Small intestine (tissue), 7 donors: ENCODE results near the gene PRXL2A. TPM values are rescaled to one million over a fixed set of nuclear protein-coding genes. Genes with fewer than 3 reads are reported as not detected.

Experiments used
- DNase-seq, 2 donors: peaks; one replicate each; pipeline versions ENCODE4 v3.0.0 to v3.0.0-alpha.2; 2013
- FAIRE-seq: peaks from 2 replicates; lab custom pipeline; 2012; peaks lifted over from hg19 to GRCh38; lab: Jason Lieb, UNC
- H3K27ac ChIP-seq, 3 donors: one replicate each; pipeline ENCODE4 v1.5.1; 2013; ENCODE audit warnings: low read length in 2 of 3, mild to moderate bottlenecking in 2 of 3, control low read depth in 1 of 3, inconsistent platforms in 1 of 3, low read depth in 1 of 3, moderate library complexity in 1 of 3
- H3K27me3 ChIP-seq, 3 donors: one replicate each; pipeline ENCODE4 v1.6.1; 2013; ENCODE audit warnings: low read length in 3 of 3, inconsistent platforms in 1 of 3; ENCODE audit not compliant: control insufficient read depth in 3 of 3, insufficient read depth in 3 of 3
- H3K36me3 ChIP-seq, 3 donors: one replicate each; pipeline ENCODE4 v1.6.1; 2013; ENCODE audit warnings: low read length in 3 of 3, inconsistent platforms in 1 of 3, low read depth in 1 of 3, mild to moderate bottlenecking in 1 of 3, moderate library complexity in 1 of 3; ENCODE audit not compliant: control insufficient read depth in 3 of 3, insufficient read depth in 2 of 3
- H3K4me1 ChIP-seq, 3 donors: one replicate each; pipeline ENCODE4 v1.6.1; 2013; ENCODE audit warnings: low read length in 2 of 3, inconsistent platforms in 1 of 3, low read depth in 1 of 3, mild to moderate bottlenecking in 1 of 3, moderate library complexity in 1 of 3; ENCODE audit not compliant: control insufficient read depth in 3 of 3, insufficient read depth in 2 of 3
- H3K4me3 ChIP-seq, 3 donors: one replicate each; pipeline ENCODE4 v1.5.1; 2013; ENCODE audit warnings: low read length in 3 of 3, control low read depth in 1 of 3, inconsistent platforms in 1 of 3, low read depth in 1 of 3, mild to moderate bottlenecking in 1 of 3, moderate library complexity in 1 of 3
- H3K9me3 ChIP-seq, 2 donors: one replicate each; pipeline ENCODE4 v1.6.1; 2013; ENCODE audit warnings: low read depth in 1 of 2, low read length in 1 of 2; ENCODE audit not compliant: control insufficient read depth in 2 of 2, insufficient read depth in 1 of 2
- WGBS, 3 donors: extraction: QIAGEN DNeasy Blood & Tissue Kit; methylation state at CpG; one replicate each; pipeline ENCODE4 v1.1.7; 2013; 5-methylcytosine and 5-hydroxymethylcytosine counted together
- polyA plus RNA-seq, 4 donors: library from polyadenylated mRNA; stranded (reverse) in 3 of 4; unstranded in 1 of 4; fragments of 200-250 nt in 3 of 4; fragments of 120-200 nt in 1 of 4; gene quantifications; one replicate each; pipeline versions ENCODE4 v1.2.1 to v1.2.3, GENCODE V29; 2013
- donor health status: healthy with polysubstance abuse.
- donor health status: control.
- donor health status: control.
- donor health status: Bipolar disorder and iron deficiency.
- donor health status: healthy.

Gene PRXL2A
- polyA plus RNA-seq, 4 donors = 40.9 to 144 (median 56.9) TPM

DNA sequence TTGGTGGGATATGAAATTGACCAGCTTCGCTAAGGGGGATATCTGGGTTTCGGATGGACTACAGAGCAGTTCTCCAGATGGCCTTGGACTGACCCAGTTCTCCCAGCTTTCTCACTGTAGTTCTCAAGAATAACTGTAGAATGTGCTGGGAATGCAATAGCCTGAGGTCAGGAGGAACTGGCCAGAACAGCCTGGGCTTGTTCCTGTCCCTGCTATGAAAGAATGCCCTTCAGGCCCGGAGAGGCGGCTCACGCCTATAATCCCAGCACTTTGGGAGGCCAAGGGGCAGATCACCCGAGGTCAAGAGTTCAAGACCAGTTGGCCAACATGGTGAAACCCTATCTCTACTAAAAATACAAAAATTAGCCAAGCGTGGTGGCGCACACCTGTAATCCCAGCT lies 33.5 kb downstream of the PRXL2A start:
- no peak overlapping the region for H3K27ac ChIP-seq
- WGBS, 3 donors = 90 to 95% (median 90%) methylated on average over 8 of the region's 8 CpGs
- no peaks in the 10 kb centered on the region for H3K27me3 ChIP-seq
- H3K9me3 ChIP-seq = no peaks in the 10 kb centered on the region
- DNase-seq (no peak), FAIRE-seq (no peak)
- no peak overlapping the region for H3K4me3 ChIP-seq
- no peaks in the 10 kb centered on the region for H3K36me3 ChIP-seq
- H3K4me1 ChIP-seq = no peaks in the 10 kb centered on the region

DNA sequence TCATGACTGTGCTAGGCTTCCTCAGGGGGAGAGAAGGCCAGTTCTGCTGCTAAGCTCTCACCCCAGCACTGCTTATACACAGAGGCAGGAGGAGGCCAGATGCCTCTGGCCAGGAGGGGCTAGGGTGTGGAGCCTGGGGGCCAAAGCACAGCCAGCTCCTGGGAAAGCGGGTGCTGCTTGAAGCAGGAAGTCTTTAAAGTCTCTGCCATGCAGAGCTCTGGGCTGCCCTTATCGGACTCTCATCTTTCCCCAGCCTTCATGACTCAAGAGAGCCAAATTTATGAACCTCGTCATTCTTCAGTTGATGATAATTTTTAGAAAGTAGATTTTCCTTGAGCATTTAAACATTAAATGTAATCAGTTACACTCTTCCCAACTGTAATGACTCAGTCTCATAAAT lies 34.5 kb downstream of the PRXL2A start:
- Histone ChIP-seq H3K4me3 (no peak overlapping the region), H3K27me3 (no peaks in the 10 kb centered on the region), H3K36me3 (no peaks in the 10 kb centered on the region), H3K4me1 (no peaks in the 10 kb centered on the region), H3K27ac (no peak overlapping the region), H3K9me3 (no peaks in the 10 kb centered on the region)
- DNase-seq (no peak), FAIRE-seq (no peak)
- 44 to 57% (median 48%) methylated on average over 3 of the region's 3 CpGs for WGBS, 3 donors

DNA sequence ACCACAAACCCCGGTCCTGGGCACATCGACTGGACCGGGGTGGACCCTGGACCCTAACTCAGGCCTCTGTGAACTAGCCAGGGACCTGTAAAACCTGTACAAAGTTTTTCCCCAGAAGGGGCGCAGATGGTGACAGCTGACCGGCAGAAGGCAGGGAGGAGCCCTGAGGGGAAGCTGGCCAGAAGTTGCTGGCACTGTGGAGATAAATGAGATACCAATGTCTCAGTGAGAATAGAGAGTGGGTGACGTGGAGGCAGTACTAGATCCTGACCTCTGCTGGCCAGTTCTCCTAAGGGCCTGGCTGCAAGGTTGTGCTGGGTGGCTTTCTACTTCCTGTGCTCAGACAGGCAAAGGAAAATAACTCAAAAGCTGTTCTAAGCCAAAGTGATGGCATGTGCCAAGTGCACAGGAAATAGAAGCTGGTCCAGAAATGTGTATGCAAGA lies 35.2 kb downstream of the PRXL2A start:
- Histone ChIP-seq H3K4me1 (no peaks in the 10 kb centered on the region), H3K27ac (no peak overlapping the region), H3K4me3 (no peak overlapping the region), H3K36me3 (no peaks in the 10 kb centered on the region), H3K9me3 (no peaks in the 10 kb centered on the region), H3K27me3 (no peaks in the 10 kb centered on the region)
- DNase-seq (no peak), FAIRE-seq (no peak)
- WGBS, 3 donors = 41 to 65% (median 45%) methylated on average over 6 of the region's 6 CpGs

DNA sequence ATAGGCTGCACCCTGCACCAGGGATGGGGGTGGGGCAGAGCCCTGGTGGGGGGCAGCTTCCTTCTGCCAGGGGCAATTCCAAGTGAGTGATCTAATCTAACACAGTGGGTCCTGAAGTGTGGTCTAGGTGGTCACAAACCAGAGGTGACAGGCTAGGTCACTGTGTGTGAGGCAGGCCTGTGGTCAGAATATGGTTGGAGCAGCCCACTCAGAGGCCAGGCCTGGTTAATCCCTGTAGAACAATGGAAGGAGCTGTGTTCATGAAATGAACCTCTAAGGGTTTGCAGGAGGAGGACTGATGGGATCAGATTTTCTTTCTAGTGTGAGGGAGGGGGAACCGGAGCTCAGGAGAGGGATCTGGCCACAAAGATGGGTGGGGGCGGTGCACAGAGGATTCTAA lies 35.8 kb downstream of the PRXL2A start:
- H3K9me3 ChIP-seq = no peaks in the 10 kb centered on the region
- FAIRE-seq = no peak
- no peaks in the 10 kb centered on the region for H3K27me3 ChIP-seq
- 63 to 74% (median 71%) methylated on average over 2 of the region's 2 CpGs for WGBS, 3 donors
- peaks cover 0 to 2% (median 0%) of the 10 kb centered on the region in 3 donors for H3K4me1 ChIP-seq
- H3K4me3 ChIP-seq = no peak overlapping the region
- no peaks in the 10 kb centered on the region for H3K36me3 ChIP-seq
- DNase-seq = no peak
- H3K27ac ChIP-seq = no peak overlapping the region

DNA sequence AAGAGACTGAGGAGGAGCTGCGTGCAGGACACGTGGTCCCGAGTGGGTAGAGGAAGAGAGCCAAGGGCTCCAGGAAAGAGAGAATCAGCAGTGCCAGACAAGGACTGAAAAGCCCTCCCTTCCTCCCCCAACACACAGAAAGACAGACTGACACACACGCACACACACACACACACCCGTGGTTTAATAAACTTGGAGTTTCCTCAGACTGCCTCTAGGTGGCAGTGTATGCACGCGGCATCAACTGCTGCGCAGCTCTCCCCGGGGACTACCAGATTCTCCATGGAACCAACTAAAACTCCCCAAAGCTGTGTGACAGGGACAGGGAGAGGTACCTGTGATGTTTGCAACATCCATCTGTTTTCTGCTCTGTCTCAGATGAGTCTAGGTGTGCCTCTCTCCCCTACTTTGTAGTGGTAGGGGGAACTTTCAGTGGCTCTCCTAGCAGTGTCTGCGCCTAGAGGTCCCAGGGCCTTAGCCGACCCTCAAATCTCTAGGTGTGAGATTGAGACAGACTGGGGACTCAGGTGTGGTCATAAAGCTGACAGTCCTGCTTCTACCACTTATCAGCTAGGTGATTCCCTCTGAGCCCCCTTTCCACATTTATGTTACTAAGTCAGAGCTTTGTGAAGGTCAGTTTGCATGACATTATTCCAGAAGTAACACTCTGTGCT lies 36.4 kb downstream of the PRXL2A start:
- Histone ChIP-seq H3K9me3 (no peaks in the 10 kb centered on the region), H3K27me3 (no peaks in the 10 kb centered on the region), H3K27ac (no peak overlapping the region), H3K36me3 (no peaks in the 10 kb centered on the region), H3K4me1 (peaks cover 0 to 8% (median 0%) of the 10 kb centered on the region in 3 donors), H3K4me3 (no peak overlapping the region)
- peak; percentile 64 to 72 for DNase-seq
- 18 to 22% (median 19%) methylated on average over 11 of the region's 11 CpGs for WGBS, 3 donors
- no peak for FAIRE-seq

DNA sequence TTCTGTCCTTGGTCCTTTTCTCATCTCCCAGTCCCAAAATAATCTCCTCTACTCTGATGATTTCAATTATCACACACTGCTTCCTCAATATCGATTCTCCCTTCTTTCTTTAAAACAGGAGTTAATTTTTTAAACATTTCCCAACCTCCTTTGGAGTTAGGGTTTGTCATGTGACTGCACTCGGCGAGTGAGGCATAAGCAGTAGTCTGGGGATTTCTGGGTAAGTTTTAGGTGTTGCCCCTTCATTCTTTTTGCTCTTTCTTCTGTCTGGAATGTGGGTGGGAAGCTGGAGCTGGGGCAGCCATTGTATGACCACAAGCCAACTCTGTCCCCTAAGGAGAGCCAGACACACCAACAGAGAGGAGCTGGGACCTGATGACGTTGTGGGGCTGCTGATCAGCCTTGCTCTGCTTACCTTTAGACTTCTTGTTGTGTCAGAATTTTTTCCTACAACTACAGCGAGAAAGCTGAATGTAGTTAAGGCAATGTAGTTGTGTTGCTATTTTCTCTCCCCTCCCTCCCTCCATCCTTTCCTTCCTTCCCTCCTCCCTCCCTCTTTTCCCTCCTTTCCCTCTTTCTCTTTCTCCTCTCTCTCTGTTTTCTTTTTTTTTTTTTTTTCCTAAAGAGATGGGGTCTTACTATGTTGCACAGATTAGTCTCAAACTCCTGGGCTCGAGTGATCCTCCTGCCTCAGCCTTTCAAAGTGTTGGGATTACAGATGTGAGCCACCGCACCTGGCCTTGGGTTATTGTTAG lies 39.3 kb downstream of the PRXL2A start:
- FAIRE-seq (no peak), DNase-seq (no peak)
- WGBS, 3 donors = 64 to 77% (median 76%) methylated on average over 7 of the region's 7 CpGs
- Histone ChIP-seq H3K9me3 (no peaks in the 10 kb centered on the region), H3K27me3 (no peaks in the 10 kb centered on the region), H3K4me1 (peaks cover 0 to 10% (median 0%) of the 10 kb centered on the region in 3 donors), H3K4me3 (no peak overlapping the region), H3K36me3 (no peaks in the 10 kb centered on the region), H3K27ac (no peak overlapping the region)

DNA sequence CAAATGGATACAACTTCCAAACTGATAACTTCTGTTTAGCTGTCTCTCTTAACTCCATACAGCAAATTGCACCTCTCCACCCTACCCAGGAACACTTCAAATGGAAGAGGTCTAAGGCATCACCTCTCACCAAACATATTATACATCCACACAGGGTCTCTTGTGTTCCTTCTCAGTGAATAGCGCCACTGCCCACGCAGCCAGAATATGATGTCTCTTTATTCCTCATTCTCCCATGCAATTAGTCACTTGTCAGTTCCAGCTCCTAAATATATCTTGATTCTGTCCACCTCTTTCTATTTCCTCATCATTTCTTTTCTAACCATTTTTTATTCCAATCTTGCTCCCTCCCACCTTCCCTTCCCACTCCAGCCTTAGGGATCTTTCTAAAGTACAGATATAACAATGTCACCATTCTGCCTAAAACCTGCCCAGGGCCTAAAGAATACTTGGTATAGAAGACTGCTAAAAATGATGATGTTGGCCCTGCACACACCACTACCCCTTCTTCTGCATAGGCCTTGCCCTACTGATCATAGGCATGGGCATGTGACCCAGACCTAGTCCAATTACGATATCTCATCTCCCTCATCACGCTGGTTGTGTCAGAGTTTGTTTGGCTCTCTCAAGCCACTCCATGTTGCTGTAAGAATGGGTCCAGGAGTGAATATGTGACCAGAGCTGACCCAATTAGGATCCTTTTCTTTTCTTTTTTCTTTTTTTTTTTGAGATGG lies 40.0 kb downstream of the PRXL2A start:
- no peak for DNase-seq
- Histone ChIP-seq H3K36me3 (no peaks in the 10 kb centered on the region), H3K27me3 (no peaks in the 10 kb centered on the region), H3K4me1 (peaks cover 0 to 14% (median 0%) of the 10 kb centered on the region in 3 donors), H3K9me3 (no peaks in the 10 kb centered on the region), H3K27ac (no peak overlapping the region), H3K4me3 (no peak overlapping the region)
- FAIRE-seq = no peak
- 96 to 97% (median 96%) methylated on average over 4 of the region's 4 CpGs for WGBS, 3 donors

DNA sequence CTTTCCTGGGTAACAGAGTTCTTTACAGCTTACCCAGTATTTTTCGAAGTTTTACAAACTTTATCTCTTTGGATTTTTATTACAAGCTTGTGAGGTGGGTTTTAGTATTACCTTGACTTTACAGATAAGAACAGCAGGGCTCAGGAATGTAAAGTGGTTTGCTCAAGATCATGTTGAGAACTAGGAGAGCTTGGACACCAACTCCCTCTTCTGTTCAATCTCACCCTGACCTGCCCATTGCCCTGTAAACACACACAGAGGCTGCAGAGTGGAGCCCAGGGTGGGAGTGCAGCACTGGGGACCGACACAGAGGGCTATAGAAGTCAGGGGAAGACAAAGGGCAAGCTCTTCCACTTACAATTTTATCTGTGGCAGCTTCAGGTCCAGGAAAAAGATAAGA lies 41.2 kb downstream of the PRXL2A start:
- Histone ChIP-seq H3K27me3 (no peaks in the 10 kb centered on the region), H3K4me3 (no peak overlapping the region), H3K4me1 (peaks cover 0 to 17% (median 0%) of the 10 kb centered on the region in 3 donors), H3K9me3 (no peaks in the 10 kb centered on the region), H3K27ac (peak overlapping the region in 1 of 3 donors; percentile 33), H3K36me3 (no peaks in the 10 kb centered on the region)
- FAIRE-seq (no peak), DNase-seq (peak in 1 of 2 donors; percentile 43)
- WGBS, 3 donors = 46 to 66% (median 59%) methylated on average over 2 of the region's 2 CpGs
